Stimulated activated naive CD4-positive, alpha-beta T cell (primary cell): Measurements from ENCODE around the gene ZMYND12.
"Not testable (repeated sequence)": the region's sequence is repeated elsewhere in the genome, so short reads cannot be mapped to it uniquely, and the experiment has no call there.

Experiments
- DNase-seq, 6 experiments: peaks; one replicate each; lab custom pipeline; 2025; lab: John Stamatoyannopoulos, UW

Gene ZMYND12

DNA sequence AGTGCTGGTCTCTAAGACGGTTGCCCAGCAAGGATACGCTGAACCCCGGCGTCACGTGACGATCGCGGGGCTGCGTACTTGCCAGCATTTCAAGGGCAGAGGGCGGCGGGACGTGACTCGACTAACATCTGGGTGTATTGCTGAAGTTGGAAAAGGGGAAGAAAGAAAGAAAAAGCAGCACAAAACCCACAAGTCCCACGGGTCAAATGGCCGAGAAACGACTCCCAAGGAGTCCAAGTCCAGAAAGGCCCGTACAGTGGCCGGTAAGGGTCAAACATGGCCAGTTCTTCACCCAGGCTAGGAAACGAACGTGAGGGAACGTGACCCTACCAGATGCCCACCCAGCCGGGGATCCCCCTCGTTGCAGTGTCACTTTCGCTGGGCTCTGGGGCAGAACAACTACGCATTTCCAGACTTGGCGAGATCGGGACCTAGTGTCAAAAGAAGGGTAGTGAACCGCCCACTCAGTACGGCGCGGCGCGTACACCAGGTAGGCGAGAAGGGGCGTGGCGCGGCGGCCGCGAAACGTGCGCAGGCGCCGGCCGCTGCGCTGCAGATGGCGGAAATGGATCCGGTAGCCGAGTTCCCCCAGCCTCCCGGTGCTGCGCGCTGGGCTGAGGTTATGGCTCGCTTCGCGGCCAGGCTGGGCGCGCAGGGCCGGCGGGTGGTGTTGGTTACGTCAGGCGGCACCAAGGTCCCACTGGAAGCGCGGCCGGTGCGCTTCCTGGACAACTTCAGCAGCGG lies at the start of gene ZMYND12, which contains the start of gene PPCS:
ZMYND12 (minus strand) TSS at position 13 of the 744 bp plus-strand sequence. CDS start 25 bp downstream, outside the sequence.
PPCS (plus strand) TSS at position 534 of the 744 bp plus-strand sequence; CDS start at position 557, 23 bp downstream.
- peak; percentile 84 to 91 (median 89) for DNase-seq

DNA sequence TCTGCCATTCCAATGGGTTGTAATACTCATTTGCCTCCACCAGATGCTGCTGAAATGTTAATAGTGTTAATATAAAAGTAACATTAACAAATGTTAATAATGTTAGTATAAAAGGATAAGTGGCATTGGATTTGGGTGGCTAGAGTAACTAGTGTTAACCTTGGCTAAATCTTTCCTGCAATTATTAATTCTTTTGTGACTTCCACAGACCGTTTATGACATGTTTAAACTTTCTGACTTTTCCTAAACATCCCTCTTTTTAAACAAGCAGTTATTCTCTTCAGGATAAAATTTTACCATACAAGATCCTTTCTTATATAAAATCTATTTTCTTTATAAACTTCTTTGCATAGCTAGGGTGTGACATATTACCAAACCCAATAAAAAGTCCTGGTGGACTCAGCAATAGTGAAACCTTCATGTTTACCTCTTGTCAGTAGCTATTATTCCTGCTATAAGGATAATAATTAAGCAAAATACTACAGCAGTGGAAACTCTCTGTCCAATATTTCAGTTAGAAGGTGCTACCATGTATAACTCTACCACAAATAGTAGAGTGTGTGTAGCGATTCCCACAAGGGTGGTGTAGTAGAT lies 48.8 kb upstream of the ZMYND12 start:
- no peak for DNase-seq

DNA sequence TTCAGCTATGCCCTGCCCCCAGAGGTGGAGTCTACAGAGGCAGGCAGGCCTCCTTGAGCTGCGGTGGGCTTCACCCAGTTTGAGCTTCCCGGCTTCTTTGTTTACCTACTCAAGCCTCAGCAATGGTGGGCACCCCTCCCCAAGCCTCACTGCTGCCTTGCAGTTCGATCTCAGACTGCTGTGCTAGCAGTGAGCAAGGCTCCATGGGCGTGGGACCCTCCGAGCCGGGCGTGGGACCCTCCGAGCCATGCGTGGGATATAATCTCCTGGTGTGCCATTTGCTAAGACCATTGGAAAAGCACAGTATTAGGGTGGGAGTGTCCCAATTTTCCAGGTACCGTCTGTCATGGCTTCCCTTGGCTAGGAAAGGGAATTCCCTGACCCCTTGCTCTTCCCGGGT lies 46.2 kb upstream of the ZMYND12 start:
- DNase-seq = not testable (repeated sequence)

DNA sequence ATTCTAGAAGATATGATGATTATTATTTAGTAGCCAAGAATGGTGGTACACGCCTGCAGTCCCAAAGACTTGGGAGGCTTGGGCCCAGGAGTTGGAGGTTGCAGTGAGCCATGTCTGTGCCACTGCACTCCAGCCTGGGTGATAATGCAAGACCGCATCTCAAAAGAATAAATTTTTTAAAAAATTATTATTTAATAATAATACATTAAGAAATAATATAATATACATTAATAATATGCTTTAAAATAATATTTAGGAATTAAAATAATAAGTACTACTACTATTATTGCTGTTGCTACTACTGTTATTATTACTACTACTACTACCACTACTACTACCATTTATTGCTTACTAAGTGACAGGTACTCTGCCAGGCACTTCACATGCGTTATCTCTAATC lies 34.4 kb upstream of the ZMYND12 start:
- no peak for DNase-seq

DNA sequence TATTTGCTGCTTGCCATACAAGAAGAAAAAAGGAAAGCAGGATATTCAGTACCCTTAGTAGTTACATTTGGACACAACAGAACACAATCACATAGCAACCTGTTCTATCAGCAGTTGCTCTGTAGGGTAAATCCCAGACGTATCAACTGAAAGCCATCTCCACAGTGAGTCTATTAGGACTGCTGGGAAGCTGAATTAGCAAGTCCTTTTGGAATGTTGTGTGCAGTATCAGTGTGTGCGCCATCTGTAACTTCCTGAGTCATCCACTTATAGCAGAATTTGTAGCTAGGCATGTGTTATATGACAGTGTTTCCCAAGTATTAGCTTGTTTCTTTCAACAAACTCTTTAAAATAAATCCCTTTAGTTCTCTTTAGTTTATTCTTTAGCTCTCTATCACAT lies 28.6 kb upstream of the ZMYND12 start:
- DNase-seq = no peak

- DNase-seq = no peak
These were observed 26.9 kb upstream of the ZMYND12 start for GRCh38 chr1:42482635-42483153.

- DNase-seq = no peak
These were observed 25.1 kb upstream of the ZMYND12 start for GRCh38 chr1:42480921-42481320.

DNA sequence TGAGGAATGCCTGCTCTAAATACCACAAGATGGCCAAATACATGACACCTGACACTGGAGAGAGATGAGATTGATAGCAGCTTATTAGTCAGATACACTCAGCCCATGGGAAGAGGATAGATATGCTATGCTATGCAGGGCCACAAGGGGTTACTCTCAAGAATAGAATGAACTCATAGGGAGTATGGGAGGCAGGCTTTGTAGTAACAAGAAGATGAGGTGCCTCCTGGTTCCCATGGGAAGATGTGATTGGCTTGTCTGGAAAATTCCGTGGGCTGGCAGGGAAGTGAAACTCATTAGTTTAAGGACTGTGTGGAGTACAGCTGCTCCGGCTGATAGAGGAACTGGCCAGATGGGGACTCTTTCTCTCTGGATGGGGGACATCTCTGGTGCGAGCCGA lies 23.8 kb upstream of the ZMYND12 start:
- DNase-seq = no peak

- DNase-seq = no peak
These were observed 22.0 kb upstream of the ZMYND12 start for GRCh38 chr1:42477775-42478174.

DNA sequence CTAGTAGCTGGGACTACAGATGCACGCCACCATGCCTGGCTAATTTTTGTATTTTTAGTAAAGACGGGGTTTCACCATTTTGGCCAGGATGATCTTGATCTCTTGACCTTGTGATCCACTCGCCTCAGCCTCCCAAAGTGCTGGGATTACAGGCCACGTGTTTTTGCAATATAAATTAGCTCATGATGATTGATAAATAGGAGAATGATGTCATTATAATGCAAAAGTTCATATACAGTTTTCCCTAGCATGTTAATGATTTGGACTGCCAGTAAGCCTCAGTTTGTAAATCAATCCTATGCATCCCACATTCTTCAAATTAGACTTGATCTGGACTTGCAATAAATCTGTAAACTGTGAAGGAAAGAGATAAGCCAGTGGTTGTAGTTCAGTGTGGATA lies 21.5 kb upstream of the ZMYND12 start:
- DNase-seq = not testable (repeated sequence)

GRCh38 chr1:42476605-42477004 lies 20.8 kb upstream of the ZMYND12 start:
- no peak for DNase-seq

GRCh38 chr1:42469727-42470126 lies 13.9 kb upstream of the ZMYND12 start:
- DNase-seq = no peak

- no peak for DNase-seq
These were observed 10.2 kb upstream of the ZMYND12 start for GRCh38 chr1:42466030-42466429.

- DNase-seq = peak in 1 of 6 experiments; percentile 1
These were observed 8.1 kb upstream of the ZMYND12 start for GRCh38 chr1:42463921-42464320.

GRCh38 chr1:42462828-42463763 lies 7.3 kb upstream of the ZMYND12 start, which contains the start of gene CCDC30:
Gene CCDC30, plus strand, starts transcription at chr1:42463286. Its CDS starts 17,266 bp downstream, at chr1:42480552.
- DNase-seq = peak; percentile 91 to 99 (median 97)

DNA sequence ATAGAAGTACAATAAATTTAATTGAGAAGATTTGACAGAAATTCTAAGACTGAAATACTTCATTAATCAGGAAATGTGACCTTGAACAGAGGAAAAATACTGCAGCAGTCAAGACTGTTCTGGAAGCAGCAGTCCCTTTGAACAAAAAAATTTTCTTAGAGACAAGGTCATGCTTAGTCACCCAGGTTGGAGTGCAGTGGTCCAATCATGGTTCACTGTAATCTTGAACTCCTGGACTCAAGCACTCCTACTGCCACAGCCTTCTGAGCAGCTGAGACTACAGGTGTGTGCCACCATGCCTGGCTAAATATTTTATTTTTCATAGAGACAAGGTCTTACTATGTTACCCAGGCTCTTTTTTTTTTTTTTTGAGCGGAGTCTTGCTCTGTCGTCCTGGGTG lies 5.4 kb upstream of the ZMYND12 start:
- DNase-seq = no peak

DNA sequence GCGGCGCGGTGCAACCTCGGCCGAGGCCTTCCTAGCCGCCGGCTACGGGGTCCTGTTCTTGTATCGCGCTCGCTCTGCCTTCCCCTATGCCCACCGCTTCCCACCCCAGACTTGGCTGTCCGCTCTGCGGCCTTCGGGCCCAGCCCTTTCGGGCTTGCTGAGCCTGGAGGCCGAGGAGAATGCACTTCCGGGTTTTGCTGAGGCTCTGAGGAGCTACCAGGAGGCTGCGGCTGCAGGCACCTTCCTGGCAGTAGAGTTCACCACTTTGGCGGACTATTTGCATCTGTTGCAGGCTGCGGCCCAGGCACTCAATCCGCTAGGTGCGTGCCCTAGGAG lies 900 bp upstream of the ZMYND12 start:
- peak in 5 of 6 experiments; percentile 46 to 89 (median 64) for DNase-seq

GRCh38 chr1:42454403-42454802 lies 1.4 kb downstream of the ZMYND12 start:
- no peak for DNase-seq

GRCh38 chr1:42453386-42453785 lies 2.4 kb downstream of the ZMYND12 start:
- DNase-seq = no peak

DNA sequence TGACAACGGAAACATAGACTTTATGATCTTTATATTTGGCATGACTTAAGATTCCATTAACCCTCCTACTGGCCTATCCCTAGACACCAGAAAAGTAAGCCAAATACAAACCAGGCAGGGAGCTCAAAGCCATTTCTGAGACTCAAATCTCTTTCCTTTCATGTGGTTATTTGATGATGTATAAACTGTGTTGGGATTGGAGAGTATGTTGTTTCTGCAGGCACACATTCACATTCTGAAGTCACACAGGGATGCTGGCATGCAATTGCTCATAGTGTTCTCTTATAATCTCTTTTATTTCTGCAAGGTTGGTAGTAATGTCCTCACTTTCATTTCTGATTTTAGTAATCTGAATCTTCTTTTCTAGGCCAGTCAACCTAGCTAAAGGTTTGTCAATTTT lies 5.8 kb downstream of the ZMYND12 start:
- DNase-seq = no peak

- no peak for DNase-seq
These were observed 6.6 kb downstream of the ZMYND12 start for GRCh38 chr1:42449256-42449655.

- DNase-seq = no peak
These were observed 13.2 kb downstream of the ZMYND12 start for GRCh38 chr1:42442662-42443061.
